Colonic mucosa (tissue), 4 donors: ENCODE results near the gene TKTL2. TPM values are rescaled to one million over a fixed set of nuclear protein-coding genes. Genes with fewer than 3 reads are reported as not detected.
"Not testable (repeated sequence)": the region's sequence is repeated elsewhere in the genome, so short reads cannot be mapped to it uniquely, and the experiment has no call there.

ENCODE experiments used
- DNase-seq: peaks from one replicate; pipeline ENCODE4 v3.0.0-alpha.2; 2020
- H3K27ac ChIP-seq: fragments of 200-600 bp; one replicate; pipeline ENCODE4 v1.8.0; 2021
- H3K27me3 ChIP-seq: fragments of 200-600 bp; one replicate; pipeline ENCODE4 v1.8.0; 2021
- H3K36me3 ChIP-seq: fragments of 200-600 bp; one replicate; pipeline ENCODE4 v1.8.0; 2021
- H3K4me1 ChIP-seq: fragments of 200-600 bp; one replicate; pipeline ENCODE4 v1.8.0; 2021; ENCODE audit warnings: mild to moderate bottlenecking
- H3K4me3 ChIP-seq: fragments of 200-600 bp; one replicate; pipeline ENCODE4 v1.8.0; 2021
- H3K9ac ChIP-seq, 2 donors: one replicate each; pipeline ENCODE4 v1.7.0; 2013; ENCODE audit warnings: control low read depth in 2 of 2, low read depth in 2 of 2, low read length in 2 of 2
- H3K9me3 ChIP-seq: fragments of 200-600 bp; one replicate; pipeline ENCODE4 v1.8.0; 2021
- intact Hi-C: fragments of 100-400 bp; cut with DNase I; formaldehyde crosslinking; loops from one replicate; pipeline ENCODE4 v1.14.1; 2022
- total RNA-seq, 2 donors: library from RNA; stranded (reverse); fragmentation: NEBNext Ultra II Directional in 1 of 2; extraction: Animal tissue kit (Norgen Biotek cat#: 25700) in 1 of 2; gene quantifications; one replicate each; pipeline ENCODE4 v1.2.1, GENCODE V29; 2021
- TF ChIP-seq, protein P1 (sequence below): fragments of 200-600 bp; IDR thresholded peaks from one replicate; pipeline ENCODE4 v1.8.0; 2022; ENCODE audit warnings: antibody characterized with exemption, mild to moderate bottlenecking
- donor health status: healthy.
- donor health status: DM: no; HTN: no; CAD: no.
- donor health status: DM: no; HTN: no; CAD: no.

TKTL2 gene
- total RNA-seq, 2 donors from 2014 or later = not detected

DNA sequence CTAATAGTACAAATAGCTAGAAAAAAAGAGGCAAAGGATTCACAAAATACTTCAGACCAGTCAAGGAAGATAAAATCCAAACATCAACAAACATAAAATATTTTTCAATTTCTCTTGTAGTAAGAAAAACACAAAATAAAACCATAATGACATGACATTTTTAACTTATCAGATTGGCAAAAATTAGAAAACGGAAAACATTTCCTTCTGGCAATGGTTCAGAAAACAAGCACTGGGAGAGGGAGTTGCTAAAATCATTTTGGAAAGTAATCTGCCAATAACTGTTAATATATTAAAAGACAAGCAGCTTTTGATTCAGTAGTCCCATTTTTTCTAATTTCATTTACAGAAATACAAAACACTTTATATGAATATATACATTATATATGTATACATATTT, 26.1 kb downstream of the TKTL2 start:
- H3K4me1 ChIP-seq = no peaks in the 10 kb centered on the region

DNA sequence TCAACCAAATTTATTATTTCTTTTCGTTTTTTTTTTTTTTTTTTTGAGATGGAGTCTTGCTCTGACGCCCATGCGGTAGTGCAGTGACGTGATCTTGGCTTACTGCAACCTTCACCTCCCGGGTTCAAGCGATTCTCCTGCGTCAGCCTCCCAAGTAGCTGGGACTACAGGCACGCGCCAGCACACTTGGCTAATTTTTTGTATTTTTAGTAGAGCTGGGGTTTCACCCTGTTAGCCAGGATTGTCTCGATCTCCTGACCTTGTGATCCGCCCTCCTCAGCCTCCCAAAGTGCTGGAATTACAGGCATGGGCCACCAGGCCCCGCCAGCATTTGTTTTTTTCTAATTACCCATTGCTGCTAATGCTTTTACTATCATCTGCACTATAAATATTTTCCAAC, 26.5 kb downstream of the TKTL2 start:
- DNase-seq, H3K4me1 ChIP-seq, H3K27ac ChIP-seq, H3K9me3 ChIP-seq, H3K36me3 ChIP-seq, H3K4me3 ChIP-seq, intact Hi-C loops, H3K9ac ChIP-seq, H3K27me3 ChIP-seq: not testable (repeated sequence)

More for the DNA sequence above, 26.1 kb downstream of the TKTL2 start:
- DNase-seq = no peak
- TF ChIP-seq, protein P1, sequence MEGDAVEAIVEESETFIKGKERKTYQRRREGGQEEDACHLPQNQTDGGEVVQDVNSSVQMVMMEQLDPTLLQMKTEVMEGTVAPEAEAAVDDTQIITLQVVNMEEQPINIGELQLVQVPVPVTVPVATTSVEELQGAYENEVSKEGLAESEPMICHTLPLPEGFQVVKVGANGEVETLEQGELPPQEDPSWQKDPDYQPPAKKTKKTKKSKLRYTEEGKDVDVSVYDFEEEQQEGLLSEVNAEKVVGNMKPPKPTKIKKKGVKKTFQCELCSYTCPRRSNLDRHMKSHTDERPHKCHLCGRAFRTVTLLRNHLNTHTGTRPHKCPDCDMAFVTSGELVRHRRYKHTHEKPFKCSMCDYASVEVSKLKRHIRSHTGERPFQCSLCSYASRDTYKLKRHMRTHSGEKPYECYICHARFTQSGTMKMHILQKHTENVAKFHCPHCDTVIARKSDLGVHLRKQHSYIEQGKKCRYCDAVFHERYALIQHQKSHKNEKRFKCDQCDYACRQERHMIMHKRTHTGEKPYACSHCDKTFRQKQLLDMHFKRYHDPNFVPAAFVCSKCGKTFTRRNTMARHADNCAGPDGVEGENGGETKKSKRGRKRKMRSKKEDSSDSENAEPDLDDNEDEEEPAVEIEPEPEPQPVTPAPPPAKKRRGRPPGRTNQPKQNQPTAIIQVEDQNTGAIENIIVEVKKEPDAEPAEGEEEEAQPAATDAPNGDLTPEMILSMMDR = no peak
- Histone ChIP-seq H3K27ac (no peak overlapping the region), H3K9ac (no peak overlapping the region), H3K36me3 (no peaks in the 10 kb centered on the region), H3K27me3 (no peaks in the 10 kb centered on the region), H3K4me3 (no peak overlapping the region), H3K9me3 (no peaks in the 10 kb centered on the region)
- intact Hi-C loops = no loop called here

DNA sequence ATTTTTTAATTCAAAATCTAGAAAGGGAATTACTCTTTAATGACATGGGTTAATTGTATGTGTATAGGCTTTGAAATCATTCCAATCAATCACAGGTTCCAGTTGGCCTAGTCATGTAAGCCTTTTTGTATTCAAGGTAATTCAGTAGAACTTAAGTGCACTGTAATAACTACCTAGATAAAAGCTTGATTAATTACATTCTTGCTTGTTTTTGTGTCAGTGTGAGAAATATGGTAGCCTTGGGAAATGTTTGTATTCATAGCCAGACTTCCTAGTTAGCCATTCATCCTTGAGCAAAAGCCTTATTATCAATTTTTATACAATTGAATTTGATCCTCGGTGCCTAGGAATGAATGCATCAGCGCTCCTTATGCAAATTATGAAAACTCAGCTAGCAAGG, 33.5 kb downstream of the TKTL2 start:
- TF ChIP-seq, protein P1 = no peak
- no peak for DNase-seq
- intact Hi-C loops = no loop called here
- Histone ChIP-seq H3K9me3 (no peaks in the 10 kb centered on the region), H3K27ac (no peak overlapping the region), H3K36me3 (no peaks in the 10 kb centered on the region), H3K9ac (no peak overlapping the region), H3K4me1 (no peaks in the 10 kb centered on the region), H3K4me3 (no peak overlapping the region), H3K27me3 (no peaks in the 10 kb centered on the region)

Other genes with a start within 250 kb of the TKTL2 start
- gene NPY1R, start 141.2 kb downstream of the TKTL2 start, total RNA-seq = 1 to 10 TPM; 1.6 to 2.0 TPM
- gene NPY5R, start 129.9 kb downstream of the TKTL2 start, total RNA-seq = under 1 TPM in 1 of 2 donors, not detected in 1; 0.21 TPM
- 10 to 100 TPM; 15.8 to 21.3 TPM for gene TMA16, start 20.9 kb upstream of the TKTL2 start, total RNA-seq